GM19452 (cell line): ENCODE measurements around the gene DIAPH3.
"Not testable (repeated sequence)": the region's sequence is repeated elsewhere in the genome, so short reads cannot be mapped to it uniquely, and the experiment has no call there.

Experiments used
- ATAC-seq: cut with Tn5 transposase; IDR thresholded peaks from one replicate; pipeline ENCODE4 v1.9.1; 2021; ENCODE audit not compliant: unreplicated experiment

DIAPH3 gene

GRCh38 chr13:60163478-60164233, at the start of gene DIAPH3:
DIAPH3 (minus strand) TSS chr13:60163928; CDS start chr13:60163766, 162 bp downstream.
- ATAC-seq = peak; percentile 98

GRCh38 chr13:60213236-60213744, 49.6 kb upstream of the DIAPH3 start:
- no peak for ATAC-seq

GRCh38 chr13:60211548-60211947, 47.8 kb upstream of the DIAPH3 start:
- no peak for ATAC-seq

GRCh38 chr13:60210510-60211330, 47.0 kb upstream of the DIAPH3 start:
- ATAC-seq = no peak

GRCh38 chr13:60205499-60205898, 41.8 kb upstream of the DIAPH3 start:
- ATAC-seq = not testable (repeated sequence)

- no peak for ATAC-seq
These were observed 37.6 kb upstream of the DIAPH3 start for GRCh38 chr13:60201286-60201685.

- ATAC-seq = not testable (repeated sequence)
These were observed 32.2 kb upstream of the DIAPH3 start for GRCh38 chr13:60195893-60196292.

GRCh38 chr13:60182907-60183306, 19.2 kb upstream of the DIAPH3 start:
- no peak for ATAC-seq

GRCh38 chr13:60178327-60178726, 14.6 kb upstream of the DIAPH3 start:
- ATAC-seq = no peak

- ATAC-seq = no peak
These were observed 11.8 kb upstream of the DIAPH3 start for GRCh38 chr13:60175571-60175970.

GRCh38 chr13:60174113-60174512, 10.4 kb upstream of the DIAPH3 start:
- ATAC-seq = no peak

GRCh38 chr13:60172111-60172510, 8.4 kb upstream of the DIAPH3 start:
- ATAC-seq = no peak

GRCh38 chr13:60170414-60170813, 6.7 kb upstream of the DIAPH3 start:
- no peak for ATAC-seq

GRCh38 chr13:60169239-60170031, 5.7 kb upstream of the DIAPH3 start:
- no peak for ATAC-seq

GRCh38 chr13:60167121-60167520, 3.4 kb upstream of the DIAPH3 start:
- no peak for ATAC-seq

GRCh38 chr13:60165391-60166099, 1.8 kb upstream of the DIAPH3 start:
- ATAC-seq = no peak

GRCh38 chr13:60164234-60164889, 634 bp upstream of the DIAPH3 start:
- ATAC-seq = peak; percentile 17

GRCh38 chr13:60162096-60162495, 1.6 kb downstream of the DIAPH3 start:
- ATAC-seq = no peak

- peak; percentile 63 for ATAC-seq
These were observed 5.4 kb downstream of the DIAPH3 start for GRCh38 chr13:60158321-60158801.

GRCh38 chr13:60155978-60156377, 7.8 kb downstream of the DIAPH3 start:
- no peak for ATAC-seq
